Measurements from ENCODE around the gene RAB7A.
"Not testable (repeated sequence)": the region's sequence is repeated elsewhere in the genome, so short reads cannot be mapped to it uniquely, and the experiment has no call there.

RAB7A gene

DNA sequence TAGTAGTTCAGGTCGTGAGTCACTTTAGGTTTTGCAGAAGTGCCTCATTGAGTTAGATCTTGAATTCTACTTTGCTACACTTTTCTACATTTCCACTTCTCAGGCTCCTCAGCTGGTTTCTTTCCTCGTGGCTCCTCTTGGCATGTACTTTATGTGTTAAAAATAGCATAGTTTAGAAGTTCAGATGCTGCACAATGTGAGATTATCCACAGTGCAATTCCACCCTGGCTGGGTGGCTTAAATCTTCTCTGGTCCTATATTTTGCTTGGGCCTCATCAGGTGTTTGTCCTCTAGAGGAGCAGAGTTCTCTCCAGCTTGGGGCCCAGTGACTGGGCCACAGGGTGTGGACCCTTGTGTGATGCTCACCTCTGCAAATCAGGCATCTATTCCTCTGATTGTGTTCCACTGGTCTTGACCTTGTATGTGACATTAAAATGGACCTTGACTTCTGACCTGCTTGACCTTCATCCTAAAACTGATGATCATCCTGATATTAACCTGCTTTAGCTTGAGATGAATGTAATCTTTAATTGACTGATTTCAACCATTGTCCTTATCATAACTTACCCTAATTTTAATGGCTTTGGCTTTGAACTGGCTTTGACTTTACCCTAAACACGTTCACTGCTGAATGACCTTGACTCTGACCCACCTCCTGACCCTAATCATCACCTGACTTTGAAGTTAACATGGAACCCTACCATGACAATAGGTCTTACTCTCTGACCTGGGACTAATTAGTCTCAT is 89.5 kb downstream of the RAB7A start:
- no peak for DNase-seq (ENCODE audit: low spot score)

DNA sequence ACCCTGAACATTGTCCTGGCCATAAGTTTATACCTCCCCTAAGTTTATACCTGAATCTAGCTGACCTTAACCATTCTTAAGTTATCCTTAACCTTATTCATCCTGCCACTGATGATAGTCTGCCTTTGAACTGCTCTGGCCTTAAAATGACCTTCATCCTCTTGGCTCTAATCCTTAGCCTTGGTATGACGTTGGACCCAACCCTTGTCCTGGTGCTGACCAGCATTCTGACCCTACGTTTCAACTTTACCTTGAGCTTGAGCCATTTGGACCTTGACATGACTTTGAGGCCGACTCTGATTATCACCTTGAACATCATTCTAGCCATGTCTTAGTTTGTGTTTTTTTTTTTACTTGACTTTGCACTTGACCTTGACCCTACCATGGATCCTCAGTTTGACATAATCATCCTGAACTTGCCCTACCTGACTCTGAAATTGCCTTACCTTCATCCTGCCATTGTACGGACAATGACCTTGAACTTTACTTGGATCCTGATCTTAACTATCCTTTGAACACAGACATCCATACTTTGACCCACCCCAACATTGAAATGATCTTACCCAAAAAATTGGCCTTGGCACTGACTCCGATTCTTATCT is 92.3 kb downstream of the RAB7A start:
- DNase-seq (ENCODE audit: low spot score): no peak

DNA sequence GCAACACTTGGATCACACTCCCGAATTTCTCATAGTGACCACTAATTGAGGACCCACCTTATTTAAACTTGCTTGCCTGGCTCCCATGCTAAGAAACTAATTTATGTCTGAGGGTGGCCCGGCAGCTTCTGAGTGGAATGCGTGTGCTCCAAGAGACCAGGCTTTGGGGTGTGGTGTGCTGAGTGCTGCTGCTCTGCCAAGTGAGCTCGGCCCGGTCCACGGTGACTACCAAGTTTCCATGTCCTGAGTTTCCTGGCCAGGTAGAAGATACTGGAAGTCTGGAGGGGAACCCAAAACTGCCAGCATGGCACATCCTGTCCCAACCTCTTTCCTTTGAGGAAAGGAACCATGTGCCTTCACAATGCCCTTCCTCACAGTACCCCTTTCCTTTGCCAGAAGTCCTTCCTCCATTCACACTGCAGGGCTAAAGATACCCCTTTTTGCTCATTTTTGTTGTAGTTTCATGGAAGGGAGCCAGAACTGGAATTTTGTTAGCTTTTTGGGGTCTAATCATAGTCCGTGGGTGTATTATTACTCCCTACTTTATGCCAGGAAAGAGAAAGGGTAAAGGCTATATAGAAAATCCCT is 94.4 kb downstream of the RAB7A start:
- no peak for DNase-seq (ENCODE audit: low spot score)

DNA sequence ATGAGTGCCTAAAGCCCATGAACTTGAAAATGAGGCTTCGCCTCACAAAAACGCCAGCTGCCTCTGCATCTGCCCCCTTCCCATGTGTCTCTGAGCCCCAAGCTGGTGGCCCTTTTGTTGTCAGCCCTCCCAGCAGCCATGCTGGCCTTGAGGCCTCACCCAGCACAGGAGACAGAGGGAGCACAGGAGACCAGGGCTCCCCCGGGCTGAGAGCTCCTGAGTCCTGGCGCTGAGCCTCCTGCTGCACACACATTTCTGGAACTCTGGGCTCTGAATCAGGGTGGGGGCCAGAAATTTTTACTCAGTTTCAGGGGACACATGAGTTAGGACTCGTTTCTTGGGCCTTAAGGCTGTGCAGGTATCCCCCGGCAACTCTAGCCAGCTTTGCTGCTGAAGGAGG is 97.0 kb downstream of the RAB7A start:
- DNase-seq (ENCODE audit: low spot score): no peak

DNA sequence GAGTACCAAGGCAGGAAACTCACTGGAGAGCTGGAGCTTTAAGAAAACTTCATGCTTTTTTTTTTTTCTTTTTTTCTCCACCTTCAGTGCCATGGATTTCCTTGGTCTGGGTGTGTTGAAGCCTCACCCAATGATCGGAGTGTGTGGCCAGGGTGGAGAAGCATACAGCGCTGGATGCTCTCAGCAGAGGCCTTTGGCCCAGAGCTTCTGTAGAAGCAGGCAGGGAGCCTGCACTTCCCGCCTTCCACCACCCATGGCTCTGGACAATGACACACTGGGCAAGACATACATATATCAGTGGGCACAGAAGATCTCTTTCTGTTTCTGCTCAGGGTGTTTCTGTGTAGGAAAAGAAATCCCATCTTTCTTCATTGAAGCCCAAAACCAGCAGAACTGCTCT is 97.6 kb downstream of the RAB7A start:
- no peak for DNase-seq (ENCODE audit: low spot score)

DNA sequence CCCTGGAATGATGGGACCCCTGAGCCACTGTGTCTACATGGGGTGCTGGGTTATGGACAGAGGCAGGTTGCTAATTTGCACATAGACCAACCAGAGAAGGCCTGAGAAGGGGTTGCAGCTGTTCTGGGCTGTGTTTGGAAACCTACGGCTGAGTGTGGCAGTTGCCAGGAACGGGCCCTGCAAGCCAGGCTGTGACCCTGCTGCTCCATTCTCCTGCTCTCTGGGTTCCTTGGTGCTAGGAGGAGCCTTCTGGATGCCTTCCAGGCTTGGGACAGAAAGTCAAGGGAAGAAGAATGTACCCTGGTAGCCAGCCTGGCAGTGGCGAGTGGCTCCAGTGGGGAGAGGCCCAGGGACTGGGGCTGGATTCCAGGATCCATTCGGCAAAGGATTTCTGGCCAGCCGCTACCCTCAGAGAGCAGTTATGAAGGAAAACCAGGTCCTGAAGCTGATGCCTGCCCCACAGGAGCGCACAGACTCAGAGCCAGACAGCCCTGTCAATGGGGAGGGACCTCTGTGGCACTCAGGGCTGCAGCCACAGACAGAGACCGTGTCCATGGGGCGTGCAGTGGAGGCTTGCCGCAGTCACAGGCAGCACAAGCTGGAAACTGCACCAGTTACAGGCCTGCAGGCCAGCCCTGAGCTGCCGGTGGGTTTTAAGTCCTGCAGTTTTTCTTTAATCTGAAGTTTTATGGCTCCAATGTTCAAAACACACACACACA is 98.3 kb downstream of the RAB7A start:
- DNase-seq (ENCODE audit: low spot score): no peak

DNA sequence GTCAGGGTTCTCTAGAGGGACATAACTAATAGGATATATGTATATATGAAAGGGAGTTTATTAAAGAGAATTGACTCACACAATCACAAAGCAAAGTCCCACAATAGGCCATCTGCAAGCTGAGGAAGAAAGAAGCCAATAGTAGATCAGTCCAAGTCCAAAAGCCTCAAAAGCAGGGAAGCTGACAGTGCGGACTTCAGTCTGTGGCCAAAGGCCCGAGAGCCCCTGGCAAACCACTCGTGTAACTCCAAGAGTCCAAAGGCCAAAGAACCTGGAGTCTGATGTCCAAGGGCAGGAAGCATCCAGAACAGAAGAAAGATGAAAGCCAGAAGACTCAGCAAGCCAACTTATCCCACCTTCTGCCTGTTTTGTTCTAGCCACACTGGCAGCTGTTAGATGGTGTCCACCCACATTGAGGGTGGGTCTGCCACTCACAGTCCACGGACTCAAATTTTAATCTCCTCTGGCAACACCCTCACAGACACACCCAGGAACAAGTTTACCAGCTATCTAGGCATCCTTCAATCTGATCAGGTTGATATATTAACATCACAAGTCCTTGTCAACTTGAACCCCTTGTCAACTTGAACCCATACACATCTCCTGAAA is 99.2 kb downstream of the RAB7A start:
- DNase-seq (ENCODE audit: low spot score): no peak

DNA sequence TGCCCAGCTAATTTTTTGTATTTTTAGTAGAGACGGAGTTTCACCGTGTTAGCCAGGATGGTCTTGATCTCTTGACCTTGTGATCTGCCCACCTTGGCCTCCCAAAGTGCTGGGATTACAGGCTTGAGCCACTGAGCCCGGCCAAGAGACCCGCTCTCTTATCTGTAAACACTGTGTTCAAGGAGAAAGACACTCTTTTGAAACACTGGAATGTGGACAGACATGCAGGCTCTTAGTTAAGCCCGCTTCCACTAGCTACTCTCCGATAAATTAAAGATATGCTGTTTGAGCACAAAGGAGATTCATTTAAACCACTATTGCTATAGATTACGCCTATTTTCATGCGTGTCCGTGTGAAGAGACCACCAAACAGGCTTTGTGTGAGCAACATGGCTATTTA is 103.1 kb downstream of the RAB7A start:
- not testable (repeated sequence) for DNase-seq (ENCODE audit: low spot score)

DNA sequence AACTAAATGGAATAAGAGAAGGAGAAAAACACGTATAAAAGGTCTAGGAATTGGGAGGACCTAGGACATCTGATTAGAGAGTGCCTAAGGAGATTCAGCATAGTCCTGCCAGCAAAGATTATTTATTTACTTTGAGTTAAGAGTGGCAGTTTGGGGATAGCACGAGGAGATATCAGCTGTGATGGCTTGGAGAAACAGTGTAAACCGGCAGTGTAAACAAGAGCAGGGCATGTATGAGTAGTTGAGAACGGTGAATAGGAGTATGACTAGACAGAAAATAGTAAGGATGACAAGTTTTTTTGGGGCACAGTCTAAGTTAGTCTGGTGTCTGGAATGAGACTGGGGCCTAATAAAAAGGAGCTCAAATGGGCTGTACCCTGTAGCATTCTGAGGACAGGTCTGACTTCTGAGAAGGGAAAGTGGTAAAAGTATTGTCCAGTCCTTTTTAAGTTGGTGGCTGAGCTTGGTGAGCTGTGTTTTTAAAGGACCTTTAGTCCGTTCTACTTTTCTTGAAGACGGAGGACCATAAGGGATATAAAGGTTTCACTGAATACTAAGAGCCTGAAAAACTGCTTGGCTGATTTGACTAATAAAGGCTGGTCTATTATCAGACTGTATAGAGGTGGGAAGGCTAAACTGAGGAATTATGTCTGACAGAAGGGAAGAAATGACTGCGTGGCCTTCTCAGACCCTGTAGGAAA is 104.1 kb downstream of the RAB7A start:
- DNase-seq (ENCODE audit: low spot score): not testable (repeated sequence)

DNA sequence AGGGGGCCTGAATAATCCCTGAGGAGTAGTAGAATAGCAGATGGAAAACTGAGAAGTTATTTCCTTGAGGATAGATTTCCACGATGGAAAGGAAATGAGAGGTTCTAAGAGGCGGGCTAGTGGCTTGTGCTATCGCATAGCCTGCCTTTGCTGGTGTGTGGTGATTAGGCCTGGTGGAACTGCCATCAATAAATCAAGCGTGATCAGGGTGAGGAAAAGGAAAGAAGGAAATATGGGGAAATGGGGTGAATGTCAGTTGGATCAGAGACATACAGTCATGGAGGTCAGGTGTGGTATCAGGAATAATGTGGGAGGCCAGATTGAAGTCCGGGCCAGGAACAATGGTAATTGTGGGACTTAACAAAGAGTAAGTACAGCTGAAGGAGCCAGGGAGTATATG is 104.8 kb downstream of the RAB7A start:
- not testable (repeated sequence) for DNase-seq (ENCODE audit: low spot score)

DNA sequence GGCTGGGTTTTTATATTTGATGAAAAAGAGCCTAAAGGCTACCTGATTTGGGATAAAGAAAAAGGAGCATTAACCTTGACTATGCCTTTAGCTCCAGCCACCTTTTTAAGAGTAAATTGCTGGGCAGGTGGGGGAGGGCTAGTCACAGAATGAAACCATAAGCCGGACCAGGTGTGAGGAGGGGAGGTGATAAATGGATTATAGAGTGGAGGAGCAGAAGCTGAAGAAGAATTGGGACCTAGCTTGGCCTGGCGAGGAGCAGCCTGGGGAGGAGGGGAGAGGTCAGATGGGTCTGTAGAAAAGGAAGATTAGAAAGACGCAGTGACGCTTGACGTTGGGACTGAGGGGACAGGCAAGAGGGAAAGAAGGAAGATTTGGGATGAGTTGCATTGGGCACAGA is 107.0 kb downstream of the RAB7A start:
- not testable (repeated sequence) for DNase-seq (ENCODE audit: low spot score)

DNA sequence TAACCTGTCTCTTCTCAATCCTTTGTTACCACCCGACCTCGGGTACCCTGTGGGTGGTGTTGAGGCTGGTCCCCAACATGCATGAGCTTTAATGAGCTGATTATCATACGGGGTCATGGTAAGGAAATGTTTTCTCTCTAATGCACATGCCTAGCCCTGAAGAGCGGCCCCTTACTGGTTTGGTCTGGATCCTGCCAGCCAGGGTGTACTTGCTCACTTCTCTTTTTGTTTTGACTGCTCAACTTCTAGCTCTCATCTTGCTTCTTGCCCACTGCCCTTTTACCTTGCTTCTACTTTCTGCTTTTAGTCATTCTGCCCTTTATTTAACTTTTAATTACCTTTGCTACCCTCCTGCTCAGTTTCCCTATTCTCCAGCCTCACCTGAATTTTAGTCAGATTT is 109.1 kb downstream of the RAB7A start:
- DNase-seq (ENCODE audit: low spot score): no peak

DNA sequence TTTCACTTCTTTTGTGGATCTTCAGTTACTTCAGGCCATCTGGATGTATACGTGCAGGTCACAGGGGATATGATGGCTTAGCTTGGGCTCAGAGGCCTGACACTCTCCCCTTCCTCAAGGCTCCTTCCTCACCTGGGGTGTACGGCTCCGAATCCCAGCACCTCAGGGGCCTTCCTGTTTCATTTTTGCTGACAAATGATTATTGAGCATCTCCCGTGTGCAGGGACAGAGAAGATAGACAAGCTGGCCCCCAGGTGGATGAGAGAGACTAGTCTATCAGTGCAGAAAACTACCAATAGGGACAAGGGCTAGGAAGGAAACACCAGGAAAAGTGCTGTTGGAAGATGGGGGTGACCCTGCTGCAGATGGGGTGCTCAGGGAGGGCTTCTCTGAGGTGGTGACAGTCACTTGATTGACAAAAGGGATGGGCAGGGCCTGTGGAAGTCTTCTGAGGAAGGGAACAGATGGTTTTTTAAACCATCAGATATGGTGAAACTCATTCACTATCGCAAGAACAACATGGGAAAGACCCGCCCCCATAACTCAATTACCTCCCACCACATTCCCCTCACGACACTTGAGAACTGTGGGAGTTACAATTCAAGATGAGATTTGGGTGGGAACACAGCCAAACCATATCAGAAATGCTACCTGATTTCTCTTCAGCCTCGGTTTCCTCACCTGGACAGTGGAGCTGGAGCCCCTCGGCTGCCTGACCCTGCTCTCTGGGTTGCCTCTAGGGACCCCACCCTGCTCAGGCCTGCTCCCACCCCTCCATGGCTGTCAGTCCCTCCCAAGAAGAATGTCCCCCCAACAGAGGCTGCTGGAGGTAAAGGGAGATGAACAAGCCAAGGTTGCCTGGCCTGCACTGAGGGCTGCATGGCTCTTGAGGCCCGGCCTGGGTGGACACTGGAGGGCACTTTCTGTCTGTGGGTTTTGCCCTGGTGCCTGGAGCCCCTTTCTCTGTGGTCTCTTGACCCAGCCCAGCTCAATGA is 116.2 kb downstream of the RAB7A start:
- DNase-seq (ENCODE audit: low spot score): no peak

DNA sequence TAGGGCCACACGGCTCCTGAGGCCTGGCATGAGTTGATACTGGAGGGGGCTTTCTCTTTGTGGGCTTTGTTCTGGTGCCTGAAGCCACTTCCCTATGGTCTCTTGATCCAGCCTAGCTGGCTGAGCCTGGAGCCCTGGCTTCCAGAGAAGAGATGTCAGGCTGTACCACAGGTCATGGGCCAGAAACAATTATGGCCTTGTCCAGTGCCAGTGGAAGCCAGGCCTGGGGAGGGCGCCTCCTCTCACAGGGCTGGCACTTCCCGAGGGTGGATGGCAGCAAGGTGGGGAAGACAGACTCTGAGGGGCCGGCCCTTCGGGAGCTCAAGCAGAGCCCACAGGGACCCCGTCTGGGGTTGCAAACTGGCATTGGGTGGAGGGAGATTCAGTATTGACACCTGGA is 118.5 kb downstream of the RAB7A start:
- no peak for DNase-seq (ENCODE audit: low spot score)

DNA sequence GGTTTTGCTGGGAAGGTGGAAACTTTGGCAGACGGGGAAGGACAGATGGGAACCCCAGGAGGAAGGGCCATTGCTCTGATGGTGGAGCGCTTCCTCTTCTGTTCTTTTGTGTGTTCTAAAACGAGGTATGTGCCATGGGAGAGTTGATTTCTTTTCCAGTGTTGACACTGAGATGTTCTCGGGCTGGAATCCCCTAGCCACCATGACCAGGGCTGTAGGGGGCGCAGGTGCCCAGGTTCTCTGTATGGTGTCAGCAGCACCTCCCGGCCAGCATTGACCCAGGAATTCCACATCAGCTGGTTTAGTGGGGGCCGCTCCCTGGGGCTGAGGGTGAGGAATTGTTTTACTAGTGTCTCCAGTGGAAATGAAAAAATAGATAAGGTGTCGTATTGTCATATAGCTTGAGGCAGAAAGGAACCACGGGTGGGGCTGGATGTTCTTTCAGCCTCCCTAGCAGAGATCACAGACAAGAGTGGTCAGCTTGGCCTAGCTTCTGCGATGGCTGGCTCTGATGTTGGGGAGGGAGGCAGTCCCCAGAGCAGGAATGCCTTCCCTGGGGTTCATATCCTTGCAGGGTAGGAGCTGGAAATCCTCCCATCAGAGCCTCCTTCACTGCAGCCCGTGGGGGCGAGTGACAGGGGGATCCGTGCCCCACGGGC is 119.3 kb downstream of the RAB7A start:
- no peak for DNase-seq (ENCODE audit: low spot score)

DNA sequence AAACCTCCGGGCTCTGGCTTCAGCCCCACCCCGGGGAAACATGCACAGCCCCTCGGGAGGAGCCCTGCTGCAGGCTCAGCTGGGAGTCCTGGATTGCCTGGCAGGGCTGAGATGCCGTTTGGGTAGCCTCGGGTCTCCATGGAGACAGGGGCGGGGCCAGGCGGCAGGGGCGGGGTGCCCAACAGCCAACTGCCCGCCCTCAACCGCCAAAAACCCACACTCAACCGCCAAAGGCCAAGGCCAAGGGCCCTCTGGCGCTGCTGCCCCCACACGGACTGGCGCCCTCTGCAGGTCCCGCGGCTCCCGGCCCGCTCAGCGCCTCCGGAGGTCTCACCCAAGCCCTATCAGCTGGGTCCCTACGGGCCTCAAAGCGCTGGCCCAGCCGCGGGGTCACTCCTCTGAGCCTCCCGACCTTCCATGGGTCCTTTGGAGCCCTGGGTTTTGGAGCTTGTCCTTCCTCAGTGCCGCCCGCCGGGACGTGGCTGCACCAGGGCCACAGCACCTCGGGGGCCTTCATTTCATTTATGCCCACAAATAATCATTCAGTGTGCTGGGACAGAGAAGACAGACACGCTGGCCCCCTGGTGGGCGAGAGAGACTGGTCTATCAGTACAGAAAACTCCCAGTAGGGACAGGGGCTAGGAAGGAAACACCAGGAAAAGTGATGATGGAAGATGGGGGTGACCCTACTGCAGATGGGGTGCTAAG is 119.9 kb downstream of the RAB7A start:
- DNase-seq (ENCODE audit: low spot score): peak; percentile 83

DNA sequence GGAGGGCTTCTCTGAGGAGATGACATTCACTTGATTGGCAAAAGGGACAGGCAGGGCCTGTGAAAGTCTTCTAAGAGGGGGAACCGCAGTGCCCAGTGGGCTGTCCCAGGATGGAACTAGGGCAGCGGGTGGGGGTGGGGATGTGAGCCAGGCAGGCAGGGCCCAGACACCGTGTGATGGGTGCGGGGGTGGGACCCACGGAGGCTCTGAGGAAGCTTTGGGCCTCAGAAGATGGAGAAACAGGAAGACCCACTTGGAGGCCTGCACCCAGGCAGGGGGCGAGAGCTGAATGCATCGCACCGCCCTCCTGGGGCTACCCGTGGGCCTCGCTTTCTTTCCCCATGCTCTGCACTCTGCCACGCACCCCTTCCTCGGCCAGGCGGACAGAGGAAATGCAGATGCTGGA is 120.5 kb downstream of the RAB7A start:
- no peak for DNase-seq (ENCODE audit: low spot score)

DNA sequence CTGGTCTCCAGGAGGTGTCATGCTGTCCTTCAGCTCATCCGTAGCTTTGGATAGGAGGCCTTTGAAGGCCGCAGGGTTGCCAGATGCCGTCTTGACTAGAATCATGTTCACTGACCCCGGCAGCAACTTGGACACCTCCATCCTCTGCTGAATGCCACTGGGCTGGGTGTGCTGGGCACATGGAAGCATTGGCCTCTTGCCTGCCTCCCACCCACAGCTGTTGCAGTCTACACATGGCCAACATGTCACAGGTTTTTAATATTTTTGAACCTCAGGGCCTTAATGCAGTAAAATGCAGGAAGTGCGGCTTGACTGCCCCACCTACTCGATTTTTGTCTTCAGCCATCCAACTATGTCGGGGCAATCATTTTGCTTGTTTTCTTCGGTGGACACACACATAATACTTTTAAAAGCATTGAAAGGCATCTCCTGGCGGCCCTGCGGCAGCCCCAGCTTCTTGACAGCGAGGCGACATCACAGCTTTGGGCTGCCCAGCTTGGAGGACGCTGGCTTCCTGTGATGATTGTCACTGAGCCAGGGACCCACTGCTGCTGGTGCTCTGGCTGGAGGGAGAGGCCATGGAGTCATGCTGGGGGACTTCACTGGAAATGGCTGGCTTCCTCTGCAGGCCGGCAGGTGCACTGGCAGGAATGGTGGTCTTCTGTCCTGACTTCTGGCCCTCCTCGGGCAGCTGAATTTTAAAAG is 121.8 kb downstream of the RAB7A start:
- no peak for DNase-seq (ENCODE audit: low spot score)

DNA sequence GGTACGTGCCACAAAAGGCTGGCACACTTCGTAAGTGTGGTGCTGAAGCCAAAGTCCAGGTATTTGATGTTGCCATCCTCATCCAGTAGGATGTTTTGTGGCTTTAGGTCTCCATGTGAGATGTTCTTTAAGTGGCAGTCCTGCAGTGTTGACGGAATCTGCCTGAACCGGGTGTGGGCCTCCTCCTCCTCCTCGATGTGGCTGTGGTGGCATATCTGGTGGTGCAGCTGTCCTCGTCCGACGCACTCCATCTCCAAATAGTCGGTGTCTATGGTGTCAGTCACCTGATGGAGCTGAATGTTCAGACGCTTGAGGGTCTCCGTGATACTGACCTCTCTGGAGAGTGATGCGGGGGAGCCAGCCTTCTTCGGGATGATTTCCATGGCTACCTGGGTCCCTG is 123.0 kb downstream of the RAB7A start:
- DNase-seq (ENCODE audit: low spot score): no peak

All from hematopoietic multipotent progenitor cell treated with erythropoietin and hydrocortisone succinate and interleukin-3 and kit ligand, for 15 days (in vitro differentiated cells).